Fibroblast of lung (primary cell): ENCODE data around the gene TMEM62.

ENCODE experiments used
- CTCF ChIP-seq, 2 donors: IDR thresholded peaks in 1 of 2; conservative IDR thresholded peaks in 1 of 2; 1 replicate in 1 of 2; 2 replicates in 1 of 2; pipeline ENCODE4 v1.5.1; 2011 to 2012; ENCODE audit warnings: low read length in 2 of 2, control low read depth in 1 of 2, inconsistent platforms in 1 of 2, low read depth in 1 of 2, mild to moderate bottlenecking in 1 of 2
- EZH2 ChIP-seq: IDR thresholded peaks from 2 replicates; pipeline ENCODE4 v1.5.1; 2012; ENCODE audit warnings: low read length, control low read depth, mild to moderate bottlenecking; ENCODE audit errors: missing control alignments

- TF ChIP-seq CTCF (conservative IDR thresholded peaks at IDR 0.05 in 1 of 2, IDR thresholded peaks at IDR 0.05 in 1 of 2; ENCODE audit: low read depth in 1 of 2, low read length in 2 of 2) (no peak), EZH2 (no peak)
Observed at GRCh38 chr15:43105077-43105736, 28.2 kb upstream of the TMEM62 start.
